A673 (cell line): ENCODE data around the gene SFXN2. TPM values are rescaled to one million over a fixed set of nuclear protein-coding genes. Genes with fewer than 3 reads are reported as not detected.

ENCODE experiments used
- BruUV-seq: library from RNA; stranded (reverse); fragments of 400-500 nt; replicated peaks from 2 replicates; lab custom pipeline; 2021; lab: Mats Ljungman, UMichigan
- CTCF ChIA-PET: fragments of 300-600 bp; sonication (Branson Sonifier 250); formaldehyde crosslinking; loops from one replicate; lab custom pipeline; 2022; ENCODE audit warnings: antibody characterized with exemption; lab: Charles Lee
- POLR2A ChIA-PET: fragments of 300-600 bp; sonication (Branson Sonifier 250); formaldehyde crosslinking; loops from one replicate; lab custom pipeline; 2022; ENCODE audit warnings: antibody characterized with exemption; ENCODE audit not compliant: low non-redundant PET; lab: Charles Lee
- DNase-seq: peaks from one replicate; pipeline ENCODE4 v3.0.0-alpha.2; 2015; ENCODE audit warnings: low spot score
- H3K27ac ChIP-seq: fragments of 200-600 bp; sonication (generic); 2 replicates; pipeline ENCODE4 v1.5.1; 2016; ENCODE audit warnings: mixed run types, low read depth, mild to moderate bottlenecking, mixed read lengths, antibody characterized with exemption, low read length; ENCODE audit not compliant: poor library complexity, severe bottlenecking
- H3K27me3 ChIP-seq: fragments of 200-600 bp; sonication (generic); replicated peaks from 2 replicates; pipeline ENCODE4 v1.6.1; 2017; ENCODE audit warnings: mixed run types, low read depth, mild to moderate bottlenecking, mixed read lengths, antibody characterized with exemption, low read length; ENCODE audit not compliant: insufficient read depth, poor library complexity
- H3K36me3 ChIP-seq: fragments of 200-600 bp; sonication (generic); 2 replicates; pipeline ENCODE4 v1.6.1; 2016; ENCODE audit warnings: mixed run types, mild to moderate bottlenecking, mixed read lengths, antibody characterized with exemption, low read length; ENCODE audit not compliant: insufficient read depth, poor library complexity, severe bottlenecking
- H3K4me1 ChIP-seq: fragments of 200-600 bp; sonication (generic); 2 replicates; pipeline ENCODE4 v1.6.1; 2017; ENCODE audit warnings: mixed run types, mild to moderate bottlenecking, mixed read lengths, antibody characterized with exemption, low read length; ENCODE audit not compliant: insufficient read depth, poor library complexity, severe bottlenecking
- H3K4me3 ChIP-seq: fragments of 200-600 bp; sonication (generic); 2 replicates; pipeline ENCODE4 v1.5.1; 2016; ENCODE audit warnings: low read depth, mixed run types, mild to moderate bottlenecking, mixed read lengths, low read length; ENCODE audit not compliant: poor library complexity, severe bottlenecking
- H3K9me3 ChIP-seq: fragments of 200-600 bp; sonication (generic); 2 replicates; pipeline ENCODE4 v1.6.1; 2016; ENCODE audit warnings: mixed run types, low read depth, mild to moderate bottlenecking, mixed read lengths, antibody characterized with exemption, low read length; ENCODE audit not compliant: poor library complexity, severe bottlenecking
- EZH2 ChIP-seq: fragments of 200-600 bp; sonication (generic); IDR thresholded peaks from 2 replicates; pipeline ENCODE4 v1.6.1; 2017; ENCODE audit warnings: borderline replicate concordance, low read depth, mild to moderate bottlenecking, mixed read lengths, antibody characterized with exemption, low read length; ENCODE audit not compliant: poor library complexity, severe bottlenecking
- intact Hi-C: fragments of 100-400 bp; cut with micrococcal nuclease; formaldehyde crosslinking; loops from one replicate; pipeline ENCODE4 v1.10.0; 2022; ENCODE audit not compliant: unreplicated experiment
- total RNA-seq: library from RNA; stranded (reverse); gene quantifications from 2 replicates; pipeline ENCODE4 v1.2.3, GENCODE V29; 2021
- TF ChIP-seq, protein P1 (sequence below): fragments of 300-800, 200-600 bp; sonication (generic); conservative IDR thresholded peaks from 2 replicates; pipeline ENCODE4 v1.5.1; 2017; ENCODE audit warnings: low read depth, mild to moderate bottlenecking, antibody characterized with exemption, low read length, moderate library complexity, mixed read lengths

SFXN2 gene
- total RNA-seq, 1 experiment from 2014 or later, result 19.5 TPM

- H3K27me3 ChIP-seq, result no peaks in the 10 kb centered on the region
- no peak for DNase-seq
- H3K4me1 ChIP-seq, result no peaks in the 10 kb centered on the region
- intact Hi-C loops, result loop anchor here (5.0 kb wide), 1 partner anchor 100 kb away; no protein-coding TSS in a partner anchor
- H3K4me3 ChIP-seq, result no peak overlapping the region
- CTCF ChIA-PET, result interaction anchor here (1.1 kb wide), 1 partner anchor 8 kb away, joined by 3 read pairs; no protein-coding TSS in a partner anchor
- no TSS peak for BruUV-seq
- no peak overlapping the region for H3K27ac ChIP-seq
- no peak for TF ChIP-seq EZH2
- POLR2A ChIA-PET, result no interaction called here
- H3K36me3 ChIP-seq, result peaks cover 33% of the 10 kb centered on the region
- no peaks in the 10 kb centered on the region for H3K9me3 ChIP-seq
These were observed 18.2 kb downstream of the SFXN2 start for GRCh38 chr10:102732661-102733060.

- ChIA-PET POLR2A (no interaction called here), CTCF (no interaction called here)
- H3K9me3 ChIP-seq, result no peaks in the 10 kb centered on the region
- no peaks in the 10 kb centered on the region for H3K27me3 ChIP-seq
- intact Hi-C loops, result no loop called here
- no peak overlapping the region for H3K27ac ChIP-seq
- BruUV-seq, result no TSS peak
- no peaks in the 10 kb centered on the region for H3K4me1 ChIP-seq
- H3K4me3 ChIP-seq, result no peak overlapping the region
- DNase-seq, result peak; percentile 28
- TF ChIP-seq EZH2, result no peak
- TF ChIP-seq, protein P1, sequence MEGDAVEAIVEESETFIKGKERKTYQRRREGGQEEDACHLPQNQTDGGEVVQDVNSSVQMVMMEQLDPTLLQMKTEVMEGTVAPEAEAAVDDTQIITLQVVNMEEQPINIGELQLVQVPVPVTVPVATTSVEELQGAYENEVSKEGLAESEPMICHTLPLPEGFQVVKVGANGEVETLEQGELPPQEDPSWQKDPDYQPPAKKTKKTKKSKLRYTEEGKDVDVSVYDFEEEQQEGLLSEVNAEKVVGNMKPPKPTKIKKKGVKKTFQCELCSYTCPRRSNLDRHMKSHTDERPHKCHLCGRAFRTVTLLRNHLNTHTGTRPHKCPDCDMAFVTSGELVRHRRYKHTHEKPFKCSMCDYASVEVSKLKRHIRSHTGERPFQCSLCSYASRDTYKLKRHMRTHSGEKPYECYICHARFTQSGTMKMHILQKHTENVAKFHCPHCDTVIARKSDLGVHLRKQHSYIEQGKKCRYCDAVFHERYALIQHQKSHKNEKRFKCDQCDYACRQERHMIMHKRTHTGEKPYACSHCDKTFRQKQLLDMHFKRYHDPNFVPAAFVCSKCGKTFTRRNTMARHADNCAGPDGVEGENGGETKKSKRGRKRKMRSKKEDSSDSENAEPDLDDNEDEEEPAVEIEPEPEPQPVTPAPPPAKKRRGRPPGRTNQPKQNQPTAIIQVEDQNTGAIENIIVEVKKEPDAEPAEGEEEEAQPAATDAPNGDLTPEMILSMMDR, result no peak
- H3K36me3 ChIP-seq, result peaks cover 25% of the 10 kb centered on the region
These were observed 20.7 kb downstream of the SFXN2 start for GRCh38 chr10:102735065-102735562.

DNA sequence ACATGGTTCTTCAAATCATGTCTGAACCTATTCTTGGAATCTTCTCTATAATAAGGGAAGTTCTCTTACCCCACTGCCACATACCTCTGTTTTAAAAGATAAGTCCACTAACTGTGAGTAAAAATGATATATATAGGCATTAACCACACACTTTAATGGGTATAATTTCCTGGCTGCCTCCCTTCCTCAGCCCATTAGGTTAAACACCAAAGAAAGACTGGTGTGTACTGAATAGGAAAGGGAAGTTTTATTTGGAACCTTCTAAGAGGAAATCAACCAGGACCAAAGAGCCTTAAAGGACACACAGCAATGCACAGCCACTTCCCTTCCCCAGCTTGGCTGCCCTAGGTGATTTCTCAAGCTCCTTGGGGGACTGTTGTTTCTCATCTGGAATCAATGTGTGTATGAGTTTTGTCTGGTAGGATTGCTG lies 24.3 kb downstream of the SFXN2 start:
- Histone ChIP-seq H3K27me3 (no peaks in the 10 kb centered on the region), H3K9me3 (no peaks in the 10 kb centered on the region), H3K27ac (no peak overlapping the region), H3K4me1 (no peaks in the 10 kb centered on the region), H3K4me3 (no peak overlapping the region), H3K36me3 (peaks cover 12% of the 10 kb centered on the region)
- TF ChIP-seq EZH2, result no peak
- TF ChIP-seq, protein P1, result no peak
- ChIA-PET CTCF (no interaction called here), POLR2A (no interaction called here)
- DNase-seq, result no peak
- intact Hi-C loops, result no loop called here
- TSS peak; percentile 11 for BruUV-seq

DNA sequence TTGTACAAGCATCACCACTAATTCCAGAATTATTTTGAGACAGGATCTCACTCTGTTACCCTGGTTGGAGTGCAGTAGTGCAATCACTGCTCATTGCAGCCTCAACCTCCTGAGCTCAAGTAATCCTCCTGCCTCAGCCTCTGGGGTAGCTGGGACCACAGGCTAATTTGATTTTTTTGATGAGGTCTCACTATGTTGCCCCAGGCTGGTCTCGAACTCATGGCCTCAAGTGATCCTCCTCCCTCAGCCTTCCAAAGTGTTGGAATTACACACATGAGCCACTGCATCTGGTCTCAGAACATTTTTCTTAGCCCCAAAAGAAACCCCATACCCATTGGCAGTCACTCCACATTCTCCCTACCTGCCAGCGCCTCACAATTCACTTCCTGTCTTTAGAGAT lies 25.8 kb downstream of the SFXN2 start:
- ChIA-PET CTCF (interaction anchor here (0.9 kb wide), 1 partner anchor 8 kb away, joined by 3 read pairs; no protein-coding TSS in a partner anchor), POLR2A (no interaction called here)
- TF ChIP-seq, protein P1, result no peak
- no peak for TF ChIP-seq EZH2
- H3K9me3 ChIP-seq, result no peaks in the 10 kb centered on the region
- no peaks in the 10 kb centered on the region for H3K27me3 ChIP-seq
- H3K36me3 ChIP-seq, result peaks cover 12% of the 10 kb centered on the region
- no peak for DNase-seq
- peaks cover 6% of the 10 kb centered on the region for H3K4me1 ChIP-seq
- H3K27ac ChIP-seq, result no peak overlapping the region
- H3K4me3 ChIP-seq, result no peak overlapping the region
- intact Hi-C loops, result no loop called here
- BruUV-seq, result no TSS peak
